Body of pancreas (tissue), 4 donors: Measurements from ENCODE around the gene ODAD4. TPM values are rescaled to one million over a fixed set of nuclear protein-coding genes. Genes with fewer than 3 reads are reported as not detected.

Source experiments
- ATAC-seq: fragments of 150-250 bp; one replicate; pipeline ENCODE4 v1.9.1; 2016
- DNase-seq, 4 donors: peaks; one replicate each; pipeline ENCODE4 v3.0.0-alpha.2; 2019
- H3K27ac ChIP-seq, 4 donors: fragments of 200-600 bp; sonication (generic); 1 replicate in 3 of 4; 2 replicates in 1 of 4; pipeline versions ENCODE4 v1.5.1 to v1.6.1; 2016 to 2019; ENCODE audit warnings: mild to moderate bottlenecking in 1 of 4, mixed read lengths in 1 of 4, moderate library complexity in 1 of 4
- H3K27me3 ChIP-seq, 2 donors: fragments of 200-600 bp; sonication (generic); one replicate each; pipeline ENCODE4 v1.6.0; 2016; ENCODE audit warnings: mild to moderate bottlenecking in 1 of 2
- H3K36me3 ChIP-seq, 2 donors: fragments of 200-600 bp; sonication (generic); replicated peaks in 1 of 2; 2 replicates each; pipeline ENCODE4 v1.5.1; 2016; ENCODE audit warnings: low read depth in 2 of 2; ENCODE audit not compliant: insufficient read depth in 1 of 2
- H3K4me1 ChIP-seq: fragments of 200-600 bp; sonication (generic); one replicate; pipeline ENCODE4 v1.6.0; 2016
- H3K4me3 ChIP-seq, 2 donors: fragments of 200-600 bp; sonication (generic); 1 replicate in 1 of 2; 2 replicates in 1 of 2; pipeline ENCODE4 v1.5.1; 2016 to 2019
- H3K9me3 ChIP-seq, 3 donors: fragments of 200-600 bp; sonication (generic); 1 replicate in 2 of 3; 2 replicates in 1 of 3; pipeline ENCODE4 v1.5.1; 2016
- POLR2A ChIP-seq, 3 donors: fragments of 450-650 bp; IDR thresholded peaks; one replicate each; pipeline ENCODE4 v1.6.1; 2016; ENCODE audit warnings: antibody characterized with exemption in 3 of 3, mild to moderate bottlenecking in 2 of 3
- WGBS, 2 donors: methylation state at CpG; one replicate each; pipeline ENCODE4 v1.1.5; 2017; 5-methylcytosine and 5-hydroxymethylcytosine counted together
- intact Hi-C: fragments of 100-400 bp; cut with DNase I; formaldehyde crosslinking; loops from one replicate; pipeline ENCODE4 v1.15.1; 2023
- total RNA-seq, 2 donors: library from RNA; depleted of rRNA; stranded (reverse); fragments of >200 nt; gene quantifications; one replicate each; pipeline ENCODE4 v1.1.0, GENCODE V29; 2016
- TF ChIP-seq, protein P1 (sequence below), 7 experiments: fragments of 450-650 bp in 4 of 7; fragments of 200-600 bp in 3 of 7; sonication (generic) in 3 of 7; IDR thresholded peaks; one replicate each; pipeline ENCODE4 v1.5.1; 2016 to 2019; ENCODE audit warnings: antibody characterized with exemption in 7 of 7

The ODAD4 gene
- total RNA-seq, 2 donors from 2014 or later = 0.26 to 0.66 TPM

DNA sequence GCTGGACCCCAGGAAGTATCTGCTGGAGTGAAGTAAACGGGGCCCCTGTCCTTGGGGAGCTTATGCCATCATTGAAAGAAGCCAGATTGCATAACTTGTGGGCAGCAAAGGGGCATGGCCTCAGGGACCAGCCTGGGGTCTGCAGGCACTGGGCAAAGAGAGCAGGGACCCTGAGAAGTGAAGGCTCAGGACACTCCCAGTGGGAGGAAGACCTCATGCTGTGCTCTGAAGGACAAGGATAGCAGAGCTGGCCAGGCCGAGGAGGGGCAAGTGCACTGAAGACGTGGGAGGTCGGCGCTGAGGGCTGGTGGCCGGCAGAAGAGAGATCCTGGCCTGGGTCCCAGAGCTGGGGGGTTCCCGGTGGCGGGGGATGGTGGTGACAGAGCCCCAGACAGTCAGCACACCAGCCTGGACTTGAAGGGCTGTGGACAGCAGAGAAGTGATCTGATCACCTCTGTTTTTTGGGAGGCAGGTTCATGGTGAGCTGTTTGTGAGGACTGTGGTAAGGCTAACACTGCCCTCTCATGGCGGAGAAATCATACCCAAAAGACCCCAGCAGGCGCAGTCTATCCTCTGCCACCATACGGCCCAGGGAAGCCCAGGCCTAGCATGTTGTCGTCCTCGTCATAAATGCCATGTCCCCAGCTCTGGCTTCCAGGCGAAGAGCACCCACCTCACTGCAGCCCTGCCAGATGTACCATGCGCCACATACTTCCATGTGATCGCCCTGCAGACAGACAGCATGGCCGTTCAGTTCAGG is 29.1 kb downstream of the ODAD4 start:
- peak; percentile 16 for ATAC-seq
- TF ChIP-seq, protein P1, sequence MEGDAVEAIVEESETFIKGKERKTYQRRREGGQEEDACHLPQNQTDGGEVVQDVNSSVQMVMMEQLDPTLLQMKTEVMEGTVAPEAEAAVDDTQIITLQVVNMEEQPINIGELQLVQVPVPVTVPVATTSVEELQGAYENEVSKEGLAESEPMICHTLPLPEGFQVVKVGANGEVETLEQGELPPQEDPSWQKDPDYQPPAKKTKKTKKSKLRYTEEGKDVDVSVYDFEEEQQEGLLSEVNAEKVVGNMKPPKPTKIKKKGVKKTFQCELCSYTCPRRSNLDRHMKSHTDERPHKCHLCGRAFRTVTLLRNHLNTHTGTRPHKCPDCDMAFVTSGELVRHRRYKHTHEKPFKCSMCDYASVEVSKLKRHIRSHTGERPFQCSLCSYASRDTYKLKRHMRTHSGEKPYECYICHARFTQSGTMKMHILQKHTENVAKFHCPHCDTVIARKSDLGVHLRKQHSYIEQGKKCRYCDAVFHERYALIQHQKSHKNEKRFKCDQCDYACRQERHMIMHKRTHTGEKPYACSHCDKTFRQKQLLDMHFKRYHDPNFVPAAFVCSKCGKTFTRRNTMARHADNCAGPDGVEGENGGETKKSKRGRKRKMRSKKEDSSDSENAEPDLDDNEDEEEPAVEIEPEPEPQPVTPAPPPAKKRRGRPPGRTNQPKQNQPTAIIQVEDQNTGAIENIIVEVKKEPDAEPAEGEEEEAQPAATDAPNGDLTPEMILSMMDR (IDR thresholded peaks at IDR 0.05) = peak; percentile 28 to 73 (median 49)
- TF ChIP-seq POLR2A (IDR thresholded peaks at IDR 0.05) = no peak
- H3K4me1 ChIP-seq = peaks cover 61% of the 10 kb centered on the region
- no peaks in the 10 kb centered on the region for H3K36me3 ChIP-seq
- H3K27ac ChIP-seq = peak overlapping the region in 3 of 4 donors; percentile 17 to 65 (median 51)
- H3K4me3 ChIP-seq = no peak overlapping the region
- no peaks in the 10 kb centered on the region for H3K9me3 ChIP-seq
- 39 to 41% methylated on average over 3 to 17 of the region's 17 CpGs for WGBS, 2 donors
- intact Hi-C loops = loop anchor here (5.0 kb wide), 1 partner anchor 158 kb away; no protein-coding TSS in a partner anchor
- peak; percentile 51 to 66 (median 58) for DNase-seq
- no peaks in the 10 kb centered on the region for H3K27me3 ChIP-seq

GRCh38 chr17:41962111-41962510 is 31.7 kb downstream of the ODAD4 start:
- WGBS, 2 donors = 40 to 48% methylated on average over 5 of the region's 5 CpGs
- intact Hi-C loops = loop anchor here (5.0 kb wide), 1 partner anchor 155 kb away; no protein-coding TSS in a partner anchor
- Histone ChIP-seq H3K9me3 (no peaks in the 10 kb centered on the region), H3K4me1 (peaks cover 69% of the 10 kb centered on the region), H3K27me3 (no peaks in the 10 kb centered on the region), H3K36me3 (no peaks in the 10 kb centered on the region), H3K27ac (peak overlapping the region; percentile 70 to 85 (median 76)), H3K4me3 (no peak overlapping the region)
- TF ChIP-seq, protein P1 (IDR thresholded peaks at IDR 0.05) = peak in 1 of 7 experiments; percentile 16
- TF ChIP-seq POLR2A (IDR thresholded peaks at IDR 0.05) = no peak
- ATAC-seq (peak; percentile 58), DNase-seq (peak; percentile 88 to 97 (median 94))

DNA sequence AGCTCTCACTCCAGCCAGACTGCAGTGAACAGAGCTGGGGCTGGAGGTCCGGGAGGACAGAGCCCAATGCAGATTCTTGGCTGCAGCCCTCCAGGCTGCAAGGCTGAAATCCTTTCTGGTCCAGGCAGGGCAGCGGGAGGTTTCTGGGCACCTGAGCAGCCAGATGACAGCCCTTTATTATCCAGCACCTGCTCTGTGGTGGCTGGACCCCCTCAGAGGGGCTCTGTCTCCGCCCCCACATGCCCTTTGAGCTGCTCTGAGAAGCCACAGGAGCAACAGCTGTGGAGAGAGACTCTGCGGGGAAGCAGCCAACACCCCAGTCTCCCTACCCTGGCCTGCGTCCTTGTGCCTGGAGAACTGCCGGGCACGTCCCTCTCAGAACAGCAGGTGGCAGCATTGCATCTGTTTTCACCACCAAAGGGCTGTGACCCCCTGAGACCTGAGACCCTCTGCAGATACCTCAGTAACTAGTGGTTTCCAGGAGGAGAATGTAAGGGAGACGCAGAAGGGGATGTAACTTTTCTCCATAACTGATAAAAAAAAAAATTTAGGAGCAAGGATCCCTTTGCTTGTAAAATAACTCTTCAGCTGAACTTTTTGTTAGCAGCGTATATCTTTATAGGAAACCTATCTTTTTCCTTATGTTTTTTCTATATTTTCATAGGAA is 32.5 kb downstream of the ODAD4 start:
- 17 to 21% methylated on average over 6 to 9 of the region's 9 CpGs for WGBS, 2 donors
- Histone ChIP-seq H3K4me3 (no peak overlapping the region), H3K4me1 (peaks cover 69% of the 10 kb centered on the region), H3K36me3 (no peaks in the 10 kb centered on the region), H3K9me3 (no peaks in the 10 kb centered on the region), H3K27ac (peak overlapping the region; percentile 70 to 85 (median 76)), H3K27me3 (no peaks in the 10 kb centered on the region)
- TF ChIP-seq, protein P1 (IDR thresholded peaks at IDR 0.05) = peak; percentile 75 to 91 (median 83)
- TF ChIP-seq POLR2A (IDR thresholded peaks at IDR 0.05) = no peak
- peak; percentile 19 for ATAC-seq
- DNase-seq = peak; percentile 84 to 92 (median 88)
- intact Hi-C loops = loop anchor here (5.0 kb wide), 1 partner anchor 154 kb away; no protein-coding TSS in a partner anchor

DNA sequence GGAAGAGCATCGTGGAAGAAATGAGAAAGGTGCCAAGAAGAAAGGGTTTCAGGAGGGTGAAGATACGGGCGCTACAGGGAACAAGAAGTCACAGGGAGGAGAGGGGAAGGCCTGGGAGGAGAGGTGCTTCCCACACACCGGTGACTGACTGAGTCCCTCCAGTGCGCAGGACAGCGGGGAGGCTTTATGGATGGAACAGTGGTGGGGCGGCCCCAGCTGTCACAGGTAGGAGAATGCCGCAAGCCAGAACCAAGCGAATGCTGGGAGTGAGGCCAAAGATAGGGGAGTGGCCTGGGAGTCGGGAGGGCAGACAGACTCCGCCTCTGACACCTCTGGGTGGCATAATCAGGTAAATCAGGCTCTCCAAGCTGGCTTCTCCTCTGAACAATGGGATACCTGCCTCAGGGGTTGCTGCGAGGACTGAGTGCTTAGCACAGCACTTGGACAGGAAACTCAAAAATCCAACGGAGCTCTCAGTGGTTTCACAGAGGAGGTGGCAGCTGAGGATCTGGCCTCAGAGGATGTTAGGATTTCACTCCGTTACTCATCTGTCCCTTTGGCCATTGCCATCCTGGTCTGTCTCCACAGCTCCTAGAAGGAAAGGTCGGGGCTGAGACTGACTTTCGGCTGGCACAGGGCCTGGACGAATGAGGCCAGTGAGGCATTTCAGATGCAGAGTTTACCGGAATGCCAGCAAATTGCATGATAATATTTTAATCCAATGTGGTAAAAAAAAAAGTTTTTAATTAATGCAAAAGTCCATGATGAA is 35.5 kb downstream of the ODAD4 start:
- Histone ChIP-seq H3K36me3 (no peaks in the 10 kb centered on the region), H3K27ac (peak overlapping the region; percentile 89 to 96 (median 94)), H3K27me3 (no peaks in the 10 kb centered on the region), H3K9me3 (no peaks in the 10 kb centered on the region), H3K4me1 (peaks cover 74% of the 10 kb centered on the region), H3K4me3 (peak overlapping the region in 1 of 2 donors; percentile 91)
- 1% methylated on average over 17 to 18 of the region's 18 CpGs for WGBS, 2 donors
- DNase-seq (peak; percentile 90 to 95 (median 95)), ATAC-seq (peak; percentile 77)
- intact Hi-C loops = no loop called here
- TF ChIP-seq POLR2A (IDR thresholded peaks at IDR 0.05) = peak in 2 of 3 donors; percentile 21 to 28
- TF ChIP-seq, protein P1 (IDR thresholded peaks at IDR 0.05) = no peak
